Endometrium (tissue), 2 donors: ENCODE measurements around the gene NOTCH3.

Experiments
- FAIRE-seq: peaks from 2 replicates; lab custom pipeline; 2012; peaks lifted over from hg19 to GRCh38; lab: Jason Lieb, UNC
- donor health status: control.
- donor health status: control.

The NOTCH3 gene

DNA sequence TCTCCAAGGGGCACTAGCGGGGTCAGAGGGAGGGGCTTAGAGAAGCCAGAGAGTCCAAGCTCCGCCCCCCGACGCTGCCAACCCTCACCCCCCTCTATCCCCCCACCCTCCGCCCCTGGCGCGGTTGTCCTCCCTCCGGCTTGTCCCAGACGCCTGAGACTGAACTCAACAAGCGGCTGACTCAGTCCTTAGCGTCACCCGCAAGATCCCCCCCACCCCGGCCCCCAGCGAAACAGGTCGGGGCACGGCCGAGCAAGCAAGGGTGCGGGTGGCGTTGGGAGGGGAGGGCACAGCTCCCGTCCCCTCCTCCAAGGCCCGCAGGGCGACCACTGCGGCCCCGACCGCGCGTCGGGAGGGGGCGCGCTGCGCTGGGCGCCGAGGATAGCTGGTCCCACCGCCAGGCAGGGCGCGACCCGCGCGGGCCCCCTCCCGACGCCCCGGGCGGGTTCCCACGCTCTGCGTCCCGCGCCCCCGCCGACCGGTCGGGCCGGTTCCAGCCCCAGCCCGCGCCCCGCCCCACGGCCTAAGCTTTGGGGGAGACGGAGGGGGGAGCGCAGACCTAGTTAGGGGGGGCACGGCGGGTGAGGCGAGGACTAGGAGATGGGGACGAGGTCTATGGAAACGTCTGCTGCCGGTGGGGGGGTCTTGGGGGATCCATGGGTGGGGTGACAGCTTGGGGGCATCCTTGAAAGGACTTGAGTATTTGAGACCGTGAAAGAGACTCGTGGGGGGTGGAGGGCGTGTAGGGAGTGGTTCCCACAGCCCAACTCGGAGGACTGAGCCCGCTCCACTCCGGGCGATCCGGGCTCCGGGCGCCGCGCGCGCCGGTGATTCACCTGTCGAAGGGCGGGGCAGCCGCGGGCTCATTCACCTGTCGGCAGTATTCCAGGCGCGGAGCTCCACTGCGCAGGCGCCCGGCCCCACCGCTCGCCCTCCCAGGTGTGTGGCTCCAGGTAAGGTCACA, 5.1 kb downstream of the NOTCH3 start:
- no peak for FAIRE-seq

DNA sequence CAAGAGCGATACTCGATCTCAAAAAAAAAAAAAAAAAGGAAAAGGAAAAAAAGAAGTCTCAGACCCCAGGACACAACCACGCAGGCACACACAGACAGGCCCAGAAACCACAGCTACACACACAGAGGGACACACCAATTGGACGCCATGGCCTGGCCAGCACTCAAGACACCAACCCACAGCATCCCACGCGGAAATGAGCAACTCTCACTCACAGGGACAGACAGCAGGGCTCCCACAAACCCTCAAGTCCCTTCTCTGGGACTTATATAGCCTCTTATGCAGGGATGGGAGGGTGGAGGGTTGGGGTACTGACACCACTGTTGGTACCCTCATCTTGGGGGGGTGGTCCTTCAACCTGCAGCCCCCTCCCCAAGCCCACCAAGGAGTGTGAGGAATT, 5.9 kb downstream of the NOTCH3 start:
- FAIRE-seq = no peak

GRCh38 chr19:15191982-15192381, 8.8 kb downstream of the NOTCH3 start:
- FAIRE-seq = no peak

DNA sequence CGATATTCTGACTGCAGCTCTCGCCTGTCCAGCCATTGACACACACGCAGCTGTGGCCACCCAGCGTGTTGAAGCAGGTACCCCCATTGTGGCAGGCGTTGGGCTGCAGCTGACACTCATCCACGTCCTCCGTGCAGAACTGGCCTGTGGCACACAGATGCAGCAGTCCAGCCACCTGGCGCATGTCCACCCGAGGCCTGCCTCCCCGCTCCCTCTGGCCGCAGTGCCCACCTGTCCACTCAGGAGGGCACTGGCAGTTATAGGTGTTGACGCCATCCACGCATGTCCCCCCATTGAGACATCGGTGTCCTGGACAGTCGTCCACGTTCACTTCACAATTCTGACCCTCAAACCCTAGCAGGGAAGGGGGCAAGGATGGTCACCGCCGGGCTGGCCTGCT, 9.3 kb downstream of the NOTCH3 start:
- no peak for FAIRE-seq

GRCh38 chr19:15188851-15189250, 11.9 kb downstream of the NOTCH3 start:
- FAIRE-seq = no peak

DNA sequence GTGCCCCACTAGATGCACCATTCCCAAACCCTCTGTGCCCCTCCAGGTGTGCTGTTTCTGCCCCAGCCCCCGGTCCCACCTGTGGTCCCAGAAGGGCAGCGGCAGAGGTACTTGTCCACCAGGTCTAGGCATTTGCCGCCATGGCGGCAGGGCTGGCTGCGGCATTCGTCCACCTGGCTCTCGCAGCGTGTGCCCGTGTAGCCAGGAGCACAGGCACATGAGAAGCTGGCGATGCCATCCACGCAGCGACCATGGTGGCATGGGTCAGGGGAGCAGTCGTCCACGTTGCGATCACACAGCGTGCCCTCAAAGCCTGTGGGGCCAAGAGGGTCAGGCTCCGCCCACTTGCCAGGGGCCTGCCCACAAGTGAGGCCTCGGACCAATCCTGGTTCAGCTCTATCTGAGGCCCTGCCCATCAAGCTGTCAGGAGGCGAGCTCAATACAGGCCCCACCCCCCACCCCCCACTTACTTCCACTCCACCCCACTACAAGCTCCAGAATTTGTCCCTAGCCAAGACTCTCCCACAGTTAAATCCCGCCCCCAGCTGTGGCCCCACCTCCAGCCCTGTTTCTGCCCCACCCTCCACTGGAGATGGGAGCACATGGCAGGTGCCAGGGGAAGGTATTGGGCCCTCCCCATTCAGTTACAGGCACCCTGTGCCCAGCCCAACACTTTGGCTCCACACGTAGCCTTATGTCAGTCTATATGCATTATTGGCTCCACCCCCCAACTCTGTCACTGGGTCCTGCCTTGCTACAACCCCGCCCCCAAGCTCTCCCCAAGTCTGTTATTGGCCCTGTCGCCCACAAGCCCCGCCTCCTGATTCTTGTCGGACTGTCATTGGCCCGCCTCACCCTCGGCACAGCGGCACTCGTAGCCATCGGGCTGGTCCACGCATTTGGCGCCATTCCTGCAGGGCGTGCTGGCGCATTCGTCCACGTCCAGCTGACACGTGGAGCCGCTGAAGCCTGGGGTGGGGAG, 13.5 kb downstream of the NOTCH3 start:
- no peak for FAIRE-seq

GRCh38 chr19:15185188-15185587, 15.6 kb downstream of the NOTCH3 start:
- no peak for FAIRE-seq

- no peak for FAIRE-seq
Measured at GRCh38 chr19:15184776-15185175, 16.0 kb downstream of the NOTCH3 start.

DNA sequence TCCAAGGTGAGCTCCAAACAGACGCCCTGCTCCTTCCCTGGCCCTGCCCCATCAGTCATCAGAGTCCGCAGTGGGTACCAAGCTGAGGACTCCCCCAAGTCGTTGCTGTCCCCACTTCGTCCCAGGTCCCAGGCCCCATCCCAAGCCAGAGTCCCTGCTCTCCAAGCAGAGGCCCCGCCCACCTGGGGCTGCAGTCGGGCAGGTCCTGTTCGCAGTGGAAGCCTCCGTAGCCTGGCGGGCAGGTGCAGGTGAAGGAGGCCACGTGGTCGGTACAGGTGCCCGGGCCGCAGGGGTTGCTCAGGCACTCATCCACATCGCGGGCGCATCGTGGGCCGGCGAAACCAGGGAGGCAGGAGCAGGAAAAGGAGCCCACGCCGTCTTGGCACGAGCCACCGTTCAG, 19.4 kb downstream of the NOTCH3 start:
- no peak for FAIRE-seq

DNA sequence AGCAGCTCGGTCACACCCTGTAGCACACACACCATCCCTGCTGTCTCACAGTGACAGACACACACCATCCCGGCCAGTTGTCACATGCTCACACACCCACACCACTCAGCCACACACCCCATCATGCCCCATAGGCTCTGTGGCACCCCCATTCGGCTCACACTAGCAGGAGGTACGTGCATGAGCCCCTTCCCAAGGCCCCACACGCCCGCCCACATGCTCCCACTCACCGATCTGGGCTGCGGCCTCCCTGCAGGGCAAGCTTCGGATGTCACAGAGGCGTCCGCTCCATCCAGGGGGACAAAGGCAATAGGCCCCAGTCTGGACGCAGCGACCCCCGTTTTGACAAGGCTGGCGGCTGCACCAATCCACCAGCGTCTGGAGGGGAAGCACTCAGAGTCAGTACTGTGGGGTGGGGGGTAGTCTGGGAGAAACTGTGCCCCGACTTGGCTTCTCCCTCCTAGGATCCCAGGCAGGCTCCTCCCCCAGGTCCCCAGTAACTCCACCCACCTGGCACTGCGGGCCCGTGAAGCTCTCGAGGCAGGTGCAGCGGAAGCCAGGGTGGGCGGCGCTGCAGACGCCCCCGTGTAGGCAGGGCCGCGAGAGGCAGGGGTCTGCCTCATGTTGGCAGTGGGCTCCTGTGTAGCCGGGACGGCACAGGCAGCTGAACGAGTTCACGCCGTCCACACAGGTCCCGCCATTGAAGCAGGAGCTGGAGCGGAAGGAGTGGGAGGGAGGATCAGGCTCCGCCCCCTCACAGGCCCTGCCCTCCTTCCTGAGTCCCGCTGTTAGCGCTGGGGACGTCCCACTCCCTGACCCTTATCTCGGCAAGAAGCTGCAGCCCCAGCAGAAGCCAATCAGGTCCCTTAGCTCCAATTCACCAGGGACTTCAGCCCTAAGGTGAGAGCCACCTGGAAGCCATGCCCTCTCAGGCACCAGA, 20.1 kb downstream of the NOTCH3 start:
- no peak for FAIRE-seq

- FAIRE-seq = no peak
Measured at GRCh38 chr19:15178629-15179308, 22.0 kb downstream of the NOTCH3 start.

GRCh38 chr19:15177269-15178116, 23.3 kb downstream of the NOTCH3 start:
- no peak for FAIRE-seq

- FAIRE-seq = no peak
Measured at GRCh38 chr19:15175609-15176008, 25.2 kb downstream of the NOTCH3 start.

DNA sequence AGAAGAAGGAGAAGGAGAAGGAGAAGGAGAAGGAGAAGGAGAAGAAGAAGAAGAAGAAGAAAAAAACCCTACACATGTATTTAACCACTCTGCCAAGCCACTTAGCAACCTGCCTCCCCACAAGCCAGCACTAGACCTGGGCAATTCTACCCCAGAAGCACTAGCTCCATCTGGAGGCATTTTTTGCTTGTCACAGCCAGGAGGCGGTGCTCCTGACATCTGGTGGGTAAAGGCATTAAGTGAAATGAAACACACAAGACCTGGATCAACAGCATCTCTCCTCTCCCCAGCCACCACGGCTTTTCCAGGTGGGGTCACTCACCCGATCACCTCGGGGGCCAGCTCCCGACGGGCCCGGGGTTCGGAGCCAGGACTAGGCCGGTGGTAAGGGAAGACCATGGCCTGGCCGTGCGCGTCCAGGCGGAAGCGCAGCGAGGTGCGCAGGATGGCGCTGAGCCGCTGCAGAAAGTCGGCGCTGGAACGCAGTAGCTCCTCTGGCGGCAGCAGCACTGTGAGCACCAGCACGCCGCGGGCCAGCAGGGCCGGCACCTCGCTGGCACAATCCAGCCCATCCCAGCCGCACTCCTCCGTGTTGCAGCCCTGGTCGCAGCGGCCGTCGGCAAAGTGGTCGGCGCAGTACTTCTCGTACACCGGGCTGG, 26.9 kb downstream of the NOTCH3 start:
- FAIRE-seq = no peak

DNA sequence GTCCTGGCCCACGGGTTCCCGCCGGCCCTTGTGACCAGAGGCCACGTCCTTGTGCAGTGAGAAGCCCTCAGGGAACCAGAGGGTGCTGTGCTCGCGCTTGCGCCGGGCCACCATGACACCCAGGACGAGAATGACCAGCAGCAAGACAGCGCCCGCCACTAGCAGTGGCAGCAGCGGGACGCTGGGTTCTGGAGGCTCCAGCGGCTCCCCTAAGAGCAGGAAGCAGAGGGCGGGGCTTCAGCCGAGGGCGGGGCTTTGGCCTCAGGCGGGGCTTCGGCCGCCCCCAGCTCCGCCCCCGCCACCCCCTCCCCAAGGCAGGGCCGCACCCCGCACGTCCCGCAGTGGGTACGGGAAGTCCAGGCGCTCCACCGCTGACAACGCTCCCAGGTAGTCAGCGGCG, 30.4 kb downstream of the NOTCH3 start:
- FAIRE-seq = no peak

DNA sequence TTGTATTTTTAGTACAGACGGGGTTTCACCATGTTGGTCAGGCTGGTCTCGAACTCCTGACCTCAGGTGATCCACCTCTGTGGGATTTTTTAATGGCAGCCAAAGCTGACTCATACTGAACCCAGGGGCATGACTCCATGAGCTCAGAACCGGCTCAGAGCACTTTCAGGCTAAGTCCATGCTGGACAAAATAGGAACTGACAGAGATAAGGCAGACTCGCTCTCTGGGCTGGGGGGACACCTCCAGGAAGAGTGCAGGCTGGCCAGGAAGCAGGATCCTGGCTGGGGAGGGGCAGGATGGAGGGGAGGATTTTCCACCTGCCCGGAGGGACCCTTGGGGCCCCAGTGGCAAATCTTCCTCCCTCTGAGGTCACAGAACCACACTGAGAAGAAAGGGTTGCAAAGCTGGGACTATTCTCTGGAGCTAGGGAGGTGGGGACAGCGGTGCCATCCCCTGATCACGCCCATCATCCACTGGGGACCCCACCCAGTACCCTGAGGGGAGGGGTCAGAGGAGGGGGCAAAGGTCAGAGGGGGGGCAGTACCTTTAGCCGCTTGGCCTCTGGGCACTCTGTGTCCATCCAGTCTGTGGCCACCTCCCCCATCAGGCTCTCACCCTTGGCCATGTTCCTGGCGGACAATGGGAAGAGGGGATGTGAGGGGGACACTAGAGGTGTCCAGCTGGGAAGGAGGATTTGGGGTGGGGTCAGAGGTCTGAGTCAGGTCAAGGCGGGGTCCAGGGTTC, 31.1 kb downstream of the NOTCH3 start:
- no peak for FAIRE-seq

DNA sequence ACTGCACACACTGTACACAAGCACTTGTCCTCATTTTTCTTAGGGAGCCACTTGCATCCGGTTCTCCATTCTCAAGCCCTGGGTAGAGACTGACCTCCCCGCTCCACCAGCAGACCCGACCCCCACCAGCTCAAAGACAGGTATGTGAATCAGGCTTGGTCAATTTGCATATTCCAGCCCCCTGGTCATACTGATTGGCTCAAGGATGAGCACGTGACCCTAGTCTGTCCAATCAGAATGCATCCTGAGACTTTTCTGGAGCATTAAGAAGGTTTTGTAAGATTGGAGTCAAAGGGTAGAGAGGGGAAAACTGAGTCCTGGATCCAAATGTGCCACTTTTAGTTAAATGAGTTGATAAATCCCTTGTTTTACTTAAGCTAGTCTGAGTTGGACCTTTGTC, 34.1 kb downstream of the NOTCH3 start:
- FAIRE-seq = no peak

- no peak for FAIRE-seq
Measured at GRCh38 chr19:15161028-15161984, 39.5 kb downstream of the NOTCH3 start.
